Gastrocnemius medialis (tissue), 4 donors: ENCODE results near the gene MUC5B. TPM values are rescaled to one million over a fixed set of nuclear protein-coding genes. Genes with fewer than 3 reads are reported as not detected.

Experiments used
- ATAC-seq, 2 donors: fragments of 150-250 bp; one replicate each; pipeline ENCODE4 v1.9.1; 2016
- DNase-seq, 2 donors: peaks; one replicate each; pipeline ENCODE4 v3.0.0-alpha.2; 2019
- H3K27ac ChIP-seq, 4 donors: fragments of 200-600 bp; sonication (generic); 1 replicate in 1 of 4; 2 replicates in 3 of 4; pipeline ENCODE4 v1.5.1; 2016 to 2018; ENCODE audit warnings: mild to moderate bottlenecking in 2 of 4, moderate library complexity in 1 of 4
- H3K27me3 ChIP-seq, 3 donors: fragments of 200-600 bp; sonication (generic) in 2 of 3; 1 replicate in 1 of 3; 2 replicates in 2 of 3; pipeline versions ENCODE4 v1.5.1 to v1.6.0; 2016 to 2019; ENCODE audit warnings: mild to moderate bottlenecking in 1 of 3, moderate library complexity in 1 of 3
- H3K36me3 ChIP-seq, 2 donors: fragments of 200-600 bp; sonication (generic) in 1 of 2; one replicate each; pipeline ENCODE4 v1.5.1; 2017 to 2018
- H3K4me1 ChIP-seq, 2 donors: fragments of 200-600 bp; sonication (generic) in 1 of 2; one replicate each; pipeline ENCODE4 v1.5.1; 2016 to 2017; ENCODE audit warnings: mild to moderate bottlenecking in 2 of 2
- H3K4me3 ChIP-seq, 4 donors: fragments of 200-600 bp; sonication (generic) in 3 of 4; 1 replicate in 1 of 4; 2 replicates in 3 of 4; pipeline ENCODE4 v1.5.1; 2016 to 2019; ENCODE audit warnings: mild to moderate bottlenecking in 2 of 4
- H3K9me3 ChIP-seq, 3 donors: fragments of 200-600 bp; sonication (generic) in 2 of 3; 1 replicate in 1 of 3; 2 replicates in 2 of 3; pipeline ENCODE4 v1.5.1; 2016 to 2019
- POLR2A ChIP-seq, 2 donors: fragments of 450-650 bp; IDR thresholded peaks; one replicate each; pipeline ENCODE4 v1.6.1; 2017; ENCODE audit warnings: antibody characterized with exemption in 2 of 2, mild to moderate bottlenecking in 2 of 2, moderate library complexity in 2 of 2
- in situ Hi-C, 4 donors: fragments of 200-750 bp; cut with MboI; loops; one replicate each; pipeline versions ENCODE4 v1.15.0 to v1.8.0; 2017; ENCODE audit warnings: low sequenced_read_pairs in 4 of 4
- intact Hi-C: fragments of 100-400 bp; cut with DNase I; formaldehyde crosslinking; loops from one replicate; pipeline ENCODE4 v1.15.1; 2023; ENCODE audit warnings: low total_unique reads
- total RNA-seq, 4 donors: library from RNA; depleted of rRNA; stranded (reverse); fragments of >200 nt; gene quantifications; one replicate each; pipeline versions ENCODE4 v1.1.0 to v1.2.3, GENCODE V29; 2016
- TF ChIP-seq, protein P1 (sequence below), 5 experiments: fragments of 450-650 bp in 3 of 5; fragments of 200-600 bp in 2 of 5; sonication (generic) in 2 of 5; IDR thresholded peaks in 4 of 5; conservative IDR thresholded peaks in 1 of 5; 1 replicate in 4 of 5; 2 replicates in 1 of 5; pipeline ENCODE4 v1.5.1; 2016 to 2019; ENCODE audit warnings: antibody characterized with exemption in 5 of 5, mild to moderate bottlenecking in 3 of 5, moderate library complexity in 3 of 5

Gene MUC5B
- total RNA-seq, 4 donors from 2014 or later = 0.17 TPM; not detected in 3

DNA sequence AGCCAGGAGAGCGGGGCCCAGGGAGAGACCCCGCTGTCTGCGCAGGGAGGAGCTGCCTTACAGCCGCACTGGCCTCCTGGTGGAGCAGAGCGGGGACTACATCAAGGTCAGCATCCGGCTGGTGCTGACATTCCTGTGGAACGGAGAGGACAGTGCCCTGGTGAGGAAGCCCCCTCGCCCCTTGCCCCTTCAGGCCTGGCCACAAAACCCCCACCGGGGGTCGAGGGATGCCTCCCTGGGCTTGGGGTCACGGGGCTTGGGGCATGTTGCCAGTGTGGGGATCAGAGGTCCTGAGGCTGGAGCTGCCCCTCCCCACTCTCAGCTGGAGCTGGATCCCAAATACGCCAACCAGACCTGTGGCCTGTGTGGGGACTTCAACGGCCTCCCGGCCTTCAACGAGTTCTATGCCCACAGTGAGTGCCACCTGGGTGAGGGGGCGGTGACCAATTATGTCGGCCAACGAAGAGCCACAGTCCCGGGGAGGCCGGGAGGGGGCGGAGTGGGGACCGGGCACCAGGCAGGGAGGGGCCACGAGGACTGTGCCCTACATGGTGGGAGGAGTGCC, 4.2 kb downstream of the MUC5B start:
- H3K9me3 ChIP-seq = no peaks in the 10 kb centered on the region
- in situ Hi-C loops = no loop called here
- no peak for DNase-seq
- intact Hi-C loops = no loop called here
- H3K27me3 ChIP-seq = peaks cover 17 to 46% (median 42%) of the 10 kb centered on the region in 3 donors
- TF ChIP-seq, protein P1, sequence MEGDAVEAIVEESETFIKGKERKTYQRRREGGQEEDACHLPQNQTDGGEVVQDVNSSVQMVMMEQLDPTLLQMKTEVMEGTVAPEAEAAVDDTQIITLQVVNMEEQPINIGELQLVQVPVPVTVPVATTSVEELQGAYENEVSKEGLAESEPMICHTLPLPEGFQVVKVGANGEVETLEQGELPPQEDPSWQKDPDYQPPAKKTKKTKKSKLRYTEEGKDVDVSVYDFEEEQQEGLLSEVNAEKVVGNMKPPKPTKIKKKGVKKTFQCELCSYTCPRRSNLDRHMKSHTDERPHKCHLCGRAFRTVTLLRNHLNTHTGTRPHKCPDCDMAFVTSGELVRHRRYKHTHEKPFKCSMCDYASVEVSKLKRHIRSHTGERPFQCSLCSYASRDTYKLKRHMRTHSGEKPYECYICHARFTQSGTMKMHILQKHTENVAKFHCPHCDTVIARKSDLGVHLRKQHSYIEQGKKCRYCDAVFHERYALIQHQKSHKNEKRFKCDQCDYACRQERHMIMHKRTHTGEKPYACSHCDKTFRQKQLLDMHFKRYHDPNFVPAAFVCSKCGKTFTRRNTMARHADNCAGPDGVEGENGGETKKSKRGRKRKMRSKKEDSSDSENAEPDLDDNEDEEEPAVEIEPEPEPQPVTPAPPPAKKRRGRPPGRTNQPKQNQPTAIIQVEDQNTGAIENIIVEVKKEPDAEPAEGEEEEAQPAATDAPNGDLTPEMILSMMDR (IDR thresholded peaks at IDR 0.05 in 4 of 5, conservative IDR thresholded peaks at IDR 0.05 in 1 of 5) = no peak
- TF ChIP-seq POLR2A (IDR thresholded peaks at IDR 0.05) = no peak
- no peaks in the 10 kb centered on the region for H3K4me1 ChIP-seq
- no peak overlapping the region for H3K4me3 ChIP-seq
- ATAC-seq = no peak
- no peak overlapping the region for H3K27ac ChIP-seq
- H3K36me3 ChIP-seq = no peaks in the 10 kb centered on the region

DNA sequence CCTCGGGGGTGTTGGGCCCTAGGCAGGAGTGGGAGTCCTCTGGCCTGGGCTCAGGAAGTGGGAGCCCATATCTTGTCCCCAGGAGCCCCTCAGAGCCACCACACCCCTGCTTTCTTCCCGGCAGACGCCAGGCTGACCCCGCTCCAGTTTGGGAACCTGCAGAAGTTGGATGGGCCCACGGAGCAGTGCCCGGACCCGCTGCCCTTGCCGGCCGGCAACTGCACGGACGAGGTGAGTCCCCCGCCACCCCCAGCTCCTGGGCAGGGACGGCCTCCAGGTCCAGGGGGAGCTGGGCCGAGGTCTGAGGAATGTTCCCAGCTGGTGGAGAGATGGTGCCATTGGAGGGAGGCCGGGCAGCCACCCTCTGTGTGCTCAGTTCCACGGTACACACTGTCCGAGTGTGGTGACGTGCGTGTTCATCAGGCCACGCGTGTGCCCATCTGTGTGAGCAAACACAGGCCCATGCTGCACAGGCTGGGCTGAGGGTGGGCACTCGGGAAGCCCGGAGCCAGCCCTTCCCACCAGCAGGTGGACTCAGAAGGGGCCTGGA, 4.8 kb downstream of the MUC5B start:
- DNase-seq (no peak), ATAC-seq (no peak)
- in situ Hi-C loops = no loop called here
- Histone ChIP-seq H3K27ac (no peak overlapping the region), H3K36me3 (no peaks in the 10 kb centered on the region), H3K9me3 (no peaks in the 10 kb centered on the region), H3K27me3 (peaks cover 14 to 40% (median 36%) of the 10 kb centered on the region in 3 donors), H3K4me3 (no peak overlapping the region), H3K4me1 (no peaks in the 10 kb centered on the region)
- TF ChIP-seq, protein P1 (IDR thresholded peaks at IDR 0.05 in 4 of 5, conservative IDR thresholded peaks at IDR 0.05 in 1 of 5) = no peak
- intact Hi-C loops = no loop called here

DNA sequence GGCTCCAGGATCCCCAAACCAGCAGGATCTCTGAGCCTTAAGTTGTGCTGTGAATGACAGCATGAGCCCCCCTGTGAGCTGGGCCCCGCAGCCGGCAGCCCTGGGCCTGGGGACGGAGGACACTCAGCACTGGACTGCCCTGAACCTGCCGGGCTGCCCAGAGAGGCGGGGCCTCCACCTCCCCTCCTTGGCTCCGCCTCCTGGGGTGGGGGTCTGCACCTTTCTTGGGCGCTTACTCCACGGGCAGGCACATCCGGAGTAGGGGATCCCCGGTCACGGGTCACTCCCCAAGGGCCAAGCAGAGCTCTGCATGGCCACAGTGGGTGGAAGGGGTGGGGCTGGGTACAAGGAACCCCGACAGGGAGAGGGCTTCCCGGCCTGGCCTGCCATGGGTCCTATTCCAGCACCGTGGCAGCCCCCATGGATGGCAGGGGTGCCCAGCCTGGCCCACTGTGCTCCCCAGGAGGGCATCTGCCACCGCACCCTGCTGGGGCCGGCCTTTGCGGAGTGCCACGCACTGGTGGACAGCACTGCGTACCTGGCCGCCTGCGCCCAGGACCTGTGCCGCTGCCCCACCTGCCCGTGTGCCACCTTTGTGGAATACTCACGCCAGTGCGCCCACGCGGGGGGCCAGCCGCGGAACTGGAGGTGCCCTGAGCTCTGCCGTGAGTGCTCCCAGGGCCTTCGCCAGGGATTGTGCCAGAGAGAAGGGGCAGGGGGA, 5.4 kb downstream of the MUC5B start:
- intact Hi-C loops (no loop called here), in situ Hi-C loops (no loop called here)
- no peak overlapping the region for H3K27ac ChIP-seq
- no peaks in the 10 kb centered on the region for H3K4me1 ChIP-seq
- no peaks in the 10 kb centered on the region for H3K36me3 ChIP-seq
- no peaks in the 10 kb centered on the region for H3K9me3 ChIP-seq
- no peak overlapping the region for H3K4me3 ChIP-seq
- DNase-seq (no peak), ATAC-seq (no peak)
- TF ChIP-seq, protein P1 (IDR thresholded peaks at IDR 0.05 in 4 of 5, conservative IDR thresholded peaks at IDR 0.05 in 1 of 5) = no peak
- TF ChIP-seq POLR2A (IDR thresholded peaks at IDR 0.05) = no peak
- H3K27me3 ChIP-seq = peaks cover 10 to 34% (median 30%) of the 10 kb centered on the region in 3 donors

DNA sequence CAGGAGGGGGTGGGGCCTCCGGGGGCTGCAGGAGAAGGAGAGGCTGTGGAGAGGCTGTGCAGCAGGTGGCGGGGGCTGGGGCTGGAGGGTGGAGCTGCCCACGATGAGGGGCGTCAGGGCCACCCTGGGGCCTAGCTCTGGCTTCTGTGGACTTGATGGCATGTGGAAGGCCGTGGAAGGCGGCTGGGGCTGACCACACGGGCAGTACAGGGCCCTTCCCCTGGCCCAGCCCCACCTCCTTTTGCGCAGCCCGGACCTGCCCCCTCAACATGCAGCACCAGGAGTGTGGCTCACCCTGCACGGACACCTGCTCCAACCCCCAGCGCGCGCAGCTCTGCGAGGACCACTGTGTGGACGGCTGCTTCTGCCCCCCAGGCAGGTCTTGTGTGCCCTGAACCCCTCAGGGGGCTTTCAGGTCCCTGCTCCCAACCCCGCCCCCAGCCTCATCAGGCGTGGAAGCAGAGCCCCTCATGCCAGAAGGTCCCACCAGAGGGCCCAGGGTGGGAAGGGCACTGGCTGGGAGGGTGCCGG, 6.1 kb downstream of the MUC5B start:
- intact Hi-C loops = no loop called here
- Histone ChIP-seq H3K4me1 (no peaks in the 10 kb centered on the region), H3K9me3 (no peaks in the 10 kb centered on the region), H3K27me3 (peaks cover 4 to 27% (median 23%) of the 10 kb centered on the region in 3 donors), H3K27ac (no peak overlapping the region), H3K4me3 (no peak overlapping the region), H3K36me3 (no peaks in the 10 kb centered on the region)
- TF ChIP-seq, protein P1 (IDR thresholded peaks at IDR 0.05 in 4 of 5, conservative IDR thresholded peaks at IDR 0.05 in 1 of 5) = no peak
- TF ChIP-seq POLR2A (IDR thresholded peaks at IDR 0.05) = no peak
- DNase-seq (no peak), ATAC-seq (no peak)
- in situ Hi-C loops = no loop called here
